T-helper 2 cell treated with Interferon-gamma antibody and Interleukin-4, amounts not matched to agents 5 μg/mL and 100 μg/mL, for 36 hours (primary cell): ENCODE results near the gene CORIN.
"Not testable (repeated sequence)": the region's sequence is repeated elsewhere in the genome, so short reads cannot be mapped to it uniquely, and the experiment has no call there.

Experiments used
- DNase-seq: peaks from one replicate; pipeline ENCODE4 v3.0.0; 2021; ENCODE audit warnings: low spot score
- H3K27ac Mint-ChIP-seq: one replicate; pipeline ENCODE4 v1.8.0; 2021; ENCODE audit warnings: mild to moderate bottlenecking, mixed read lengths
- H3K27me3 Mint-ChIP-seq: one replicate; pipeline ENCODE4 v1.8.0; 2021; ENCODE audit warnings: low read depth, mixed read lengths
- H3K36me3 Mint-ChIP-seq: one replicate; pipeline ENCODE4 v1.8.0; 2021; ENCODE audit warnings: low read depth, mixed read lengths
- H3K4me1 Mint-ChIP-seq: one replicate; pipeline ENCODE4 v1.8.0; 2021; ENCODE audit warnings: low read depth, mixed read lengths
- H3K4me3 Mint-ChIP-seq: one replicate; pipeline ENCODE4 v1.8.0; 2022; ENCODE audit warnings: mild to moderate bottlenecking, moderate library complexity, mixed read lengths
- H3K9me3 Mint-ChIP-seq: one replicate; pipeline ENCODE4 v1.8.0; 2021; ENCODE audit warnings: mixed read lengths

CORIN gene

GRCh38 chr4:47550357-47550756 is 287.5 kb downstream of the CORIN start:
- H3K9me3 Mint-ChIP-seq, H3K27me3 Mint-ChIP-seq, H3K36me3 Mint-ChIP-seq, H3K27ac Mint-ChIP-seq, H3K4me1 Mint-ChIP-seq, H3K4me3 Mint-ChIP-seq, DNase-seq: not testable (repeated sequence)
